NT2/D1 (cell line): Measurements from ENCODE around the gene NMB.

Experiments
- SUZ12 ChIP-seq: IDR thresholded peaks from 2 replicates; pipeline ENCODE4 v1.6.1; 2011; ENCODE audit not compliant: insufficient read length, insufficient read depth; ENCODE audit errors: extremely low read depth
- YY1 ChIP-seq: IDR thresholded peaks from 2 replicates; pipeline ENCODE4 v1.6.1; 2011; ENCODE audit not compliant: insufficient read length, insufficient read depth
- ZNF274 ChIP-seq: IDR thresholded peaks from 2 replicates; pipeline ENCODE4 v1.6.1; 2011; ENCODE audit warnings: mild to moderate bottlenecking, low read depth, low read length

DNA sequence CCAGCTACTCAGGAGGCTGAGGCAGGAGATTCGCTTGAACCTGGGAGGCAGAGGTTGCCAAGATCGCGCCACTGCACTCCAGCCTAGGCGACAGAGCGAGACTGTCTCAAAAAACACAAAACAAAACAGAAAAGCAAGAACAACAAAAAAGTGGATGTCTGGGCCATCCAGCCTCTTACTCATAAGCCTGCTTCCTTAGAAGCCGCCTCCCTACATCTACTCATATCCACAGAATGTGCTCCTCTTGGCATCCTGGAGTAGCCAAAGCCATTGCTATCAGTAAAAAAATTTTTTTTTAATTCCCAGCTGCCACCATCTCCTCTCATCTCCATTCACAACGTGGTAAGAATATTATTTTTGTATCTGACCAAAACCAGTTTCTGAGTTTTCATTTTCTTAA, 46.4 kb downstream of the NMB start:
- TF ChIP-seq YY1, result no peak
- no peak for TF ChIP-seq ZNF274
- TF ChIP-seq SUZ12, result no peak
